Duodenal mucosa (tissue), 2 donors: ENCODE measurements around the gene BMPR1A.

Experiments
- H3K27ac ChIP-seq: one replicate; pipeline ENCODE4 v1.7.0; 2013; ENCODE audit warnings: low read depth, low read length
- H3K27me3 ChIP-seq, 2 donors: one replicate each; pipeline ENCODE4 v1.7.0; 2013; ENCODE audit warnings: low read length in 2 of 2, control low read depth in 1 of 2; ENCODE audit not compliant: insufficient read depth in 2 of 2, control insufficient read depth in 1 of 2
- H3K36me3 ChIP-seq, 2 donors: one replicate each; pipeline ENCODE4 v1.7.0; 2013; ENCODE audit warnings: low read length in 2 of 2, control low read depth in 1 of 2; ENCODE audit not compliant: insufficient read depth in 2 of 2, control insufficient read depth in 1 of 2
- H3K4me1 ChIP-seq, 2 donors: one replicate each; pipeline ENCODE4 v1.7.0; 2013; ENCODE audit warnings: low read length in 2 of 2, control low read depth in 1 of 2; ENCODE audit not compliant: insufficient read depth in 2 of 2, control insufficient read depth in 1 of 2
- H3K4me3 ChIP-seq, 2 donors: one replicate each; pipeline ENCODE4 v1.7.0; 2013; ENCODE audit warnings: low read length in 2 of 2, low read depth in 1 of 2
- H3K9ac ChIP-seq, 2 donors: one replicate each; pipeline ENCODE4 v1.7.0; 2013; ENCODE audit warnings: low read length in 2 of 2, low read depth in 1 of 2
- H3K9me3 ChIP-seq, 2 donors: one replicate each; pipeline ENCODE4 v1.7.0; 2013; ENCODE audit warnings: low read length in 2 of 2, control low read depth in 1 of 2; ENCODE audit not compliant: control insufficient read depth in 1 of 2

Gene BMPR1A

GRCh38 chr10:86759073-86759672 is 2.8 kb downstream of the BMPR1A start:
- Histone ChIP-seq H3K9ac (peak overlapping the region in 1 of 2 donors; percentile 68), H3K4me1 (peaks cover 13 to 21% of the 10 kb centered on the region in 2 donors), H3K9me3 (no peaks in the 10 kb centered on the region), H3K27ac (no peak overlapping the region), H3K4me3 (peak overlapping the region in 1 of 2 donors; percentile 77), H3K36me3 (no peaks in the 10 kb centered on the region), H3K27me3 (no peaks in the 10 kb centered on the region)

DNA sequence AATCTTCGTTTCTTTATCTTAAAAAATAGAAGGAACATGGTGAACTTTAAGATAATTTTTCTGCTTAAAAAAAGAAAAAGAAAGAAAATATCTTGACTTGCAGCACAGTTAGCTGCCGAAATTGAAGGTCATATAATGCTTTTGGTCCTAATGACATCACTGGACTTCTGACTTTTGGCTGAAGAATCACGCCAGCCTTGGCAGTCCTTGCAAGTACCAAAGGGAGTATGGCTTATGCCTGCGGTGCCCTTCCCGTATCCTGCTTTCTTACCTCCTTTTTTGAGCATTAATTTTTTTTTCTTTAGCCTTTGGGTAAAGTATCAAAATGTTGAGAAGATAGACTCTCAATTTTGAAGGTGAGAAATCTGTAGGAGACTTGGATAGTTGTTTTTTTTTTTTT is 7.0 kb downstream of the BMPR1A start:
- H3K4me3 ChIP-seq: no peak overlapping the region
- no peak overlapping the region for H3K9ac ChIP-seq
- H3K36me3 ChIP-seq: no peaks in the 10 kb centered on the region
- H3K4me1 ChIP-seq: peaks cover 6 to 8% of the 10 kb centered on the region in 2 donors
- no peak overlapping the region for H3K27ac ChIP-seq
- no peaks in the 10 kb centered on the region for H3K9me3 ChIP-seq
- H3K27me3 ChIP-seq: no peaks in the 10 kb centered on the region

DNA sequence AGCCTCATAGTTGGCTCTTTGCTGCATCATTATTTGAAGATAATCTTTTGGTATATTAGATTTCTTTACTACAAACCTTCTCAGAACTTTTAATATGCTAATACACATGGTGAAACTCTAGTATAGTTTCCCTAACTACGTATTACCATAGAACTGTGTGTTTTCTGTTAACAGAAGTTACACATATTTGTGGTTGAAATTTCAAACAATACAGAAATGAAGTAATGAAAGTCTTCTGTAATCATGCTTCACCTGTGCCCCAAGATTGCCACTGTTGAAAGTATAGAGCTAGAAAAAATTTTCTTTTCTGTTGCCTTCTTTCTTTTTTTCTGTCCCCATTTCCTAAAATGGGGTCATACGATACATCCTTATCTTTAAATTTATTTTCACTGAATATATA is 9.1 kb downstream of the BMPR1A start:
- no peak overlapping the region for H3K27ac ChIP-seq

DNA sequence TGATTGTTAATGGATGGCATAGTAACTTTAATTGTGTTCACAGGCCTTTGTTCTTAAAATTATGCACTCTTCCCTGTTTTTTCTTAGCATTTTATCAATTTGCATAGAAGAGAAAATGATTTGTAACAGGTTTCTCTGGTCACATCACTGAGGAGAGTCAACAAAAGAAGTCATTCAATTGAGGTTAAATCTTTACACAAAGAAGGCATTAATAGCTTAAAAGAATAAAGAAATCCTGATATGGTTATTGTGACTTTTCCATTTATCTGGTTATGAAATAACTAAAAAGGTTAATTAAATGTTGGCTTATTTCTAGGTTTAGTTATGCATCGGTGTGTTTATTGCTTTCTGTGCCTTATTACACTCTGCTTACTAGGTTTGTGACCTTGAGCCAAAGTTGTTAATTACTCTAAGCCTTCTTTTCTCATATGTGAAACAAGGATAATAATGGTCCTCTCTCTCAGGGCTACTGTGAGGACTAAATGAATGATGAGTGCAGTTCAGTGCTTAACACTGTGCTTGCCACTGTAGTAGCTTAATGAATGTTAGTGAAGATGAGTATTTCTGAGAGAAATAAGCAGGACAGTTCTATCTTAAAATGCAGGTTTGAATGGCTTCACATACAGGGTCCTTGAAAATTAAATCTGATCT is 12.1 kb downstream of the BMPR1A start:
- Histone ChIP-seq H3K27me3 (no peaks in the 10 kb centered on the region), H3K9ac (no peak overlapping the region), H3K4me1 (peaks cover 0 to 8% of the 10 kb centered on the region in 2 donors), H3K36me3 (no peaks in the 10 kb centered on the region), H3K27ac (no peak overlapping the region), H3K4me3 (no peak overlapping the region), H3K9me3 (no peaks in the 10 kb centered on the region)

More for the DNA sequence above, 9.1 kb downstream of the BMPR1A start:
- Histone ChIP-seq H3K4me3 (no peak overlapping the region), H3K4me1 (peaks cover 0 to 7% of the 10 kb centered on the region in 2 donors), H3K36me3 (no peaks in the 10 kb centered on the region), H3K9ac (no peak overlapping the region), H3K27me3 (no peaks in the 10 kb centered on the region), H3K9me3 (no peaks in the 10 kb centered on the region)

DNA sequence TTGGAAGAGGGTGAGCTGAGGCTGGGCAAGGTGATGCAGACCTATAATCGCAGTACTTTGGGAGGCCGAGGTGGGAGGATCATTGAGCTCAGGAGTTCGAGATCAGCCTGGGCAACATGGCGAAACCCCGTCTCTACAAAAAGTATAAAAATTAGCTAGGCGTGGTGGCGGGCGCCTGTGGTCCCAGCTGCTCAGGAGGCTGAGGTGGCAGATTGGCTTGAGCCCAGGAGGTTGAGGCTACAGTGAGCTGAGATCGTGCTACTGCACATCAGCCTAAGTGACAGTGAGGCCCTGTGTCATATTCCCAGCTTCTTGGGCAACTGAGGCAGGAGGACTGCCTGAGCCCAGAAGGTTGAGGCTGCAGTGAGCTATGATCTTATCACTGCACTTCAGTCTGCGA is 13.6 kb downstream of the BMPR1A start:
- no peak overlapping the region for H3K9ac ChIP-seq
- no peak overlapping the region for H3K4me3 ChIP-seq
- peaks cover 3 to 8% of the 10 kb centered on the region in 2 donors for H3K4me1 ChIP-seq
- H3K27ac ChIP-seq: no peak overlapping the region
- no peaks in the 10 kb centered on the region for H3K9me3 ChIP-seq
- no peaks in the 10 kb centered on the region for H3K36me3 ChIP-seq
- H3K27me3 ChIP-seq: no peaks in the 10 kb centered on the region

- Histone ChIP-seq H3K9me3 (no peaks in the 10 kb centered on the region), H3K9ac (no peak overlapping the region), H3K4me1 (peaks cover 8% of the 10 kb centered on the region in 2 donors), H3K4me3 (no peak overlapping the region), H3K27me3 (no peaks in the 10 kb centered on the region), H3K27ac (no peak overlapping the region), H3K36me3 (no peaks in the 10 kb centered on the region)
These were observed 14.1 kb downstream of the BMPR1A start for GRCh38 chr10:86770412-86770960.

- Histone ChIP-seq H3K4me1 (peaks cover 8 to 12% of the 10 kb centered on the region in 2 donors), H3K36me3 (no peaks in the 10 kb centered on the region), H3K27ac (no peak overlapping the region), H3K9ac (no peak overlapping the region), H3K4me3 (no peak overlapping the region), H3K9me3 (no peaks in the 10 kb centered on the region), H3K27me3 (no peaks in the 10 kb centered on the region)
These were observed 17.1 kb downstream of the BMPR1A start for GRCh38 chr10:86773498-86773897.

GRCh38 chr10:86775056-86775869 is 18.8 kb downstream of the BMPR1A start:
- no peaks in the 10 kb centered on the region for H3K9me3 ChIP-seq
- no peak overlapping the region for H3K27ac ChIP-seq
- H3K27me3 ChIP-seq: no peaks in the 10 kb centered on the region
- H3K36me3 ChIP-seq: no peaks in the 10 kb centered on the region
- H3K4me1 ChIP-seq: peaks cover 4 to 12% of the 10 kb centered on the region in 2 donors
- peak overlapping the region in 1 of 2 donors; percentile 5 for H3K9ac ChIP-seq
- no peak overlapping the region for H3K4me3 ChIP-seq

DNA sequence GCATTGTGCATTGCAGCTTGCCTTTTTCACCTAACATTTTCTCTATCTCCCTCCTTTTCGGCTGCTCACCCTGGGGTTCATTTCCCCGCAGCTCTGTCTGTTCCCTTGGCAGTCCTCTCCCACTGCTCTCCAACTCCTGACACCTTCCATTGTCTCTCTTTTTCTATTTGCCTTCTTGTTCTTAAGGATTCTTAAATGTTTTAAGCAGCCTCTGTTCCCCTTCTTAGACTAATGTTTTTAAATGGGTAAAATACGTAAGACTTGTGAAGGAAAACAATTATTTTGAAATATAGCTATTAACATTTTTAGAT is 19.4 kb downstream of the BMPR1A start:
- H3K27me3 ChIP-seq: no peaks in the 10 kb centered on the region
- peak overlapping the region in 1 of 2 donors; percentile 5 for H3K9ac ChIP-seq
- no peaks in the 10 kb centered on the region for H3K9me3 ChIP-seq
- peaks cover 0 to 12% of the 10 kb centered on the region in 2 donors for H3K4me1 ChIP-seq
- no peaks in the 10 kb centered on the region for H3K36me3 ChIP-seq
- H3K27ac ChIP-seq: no peak overlapping the region
- no peak overlapping the region for H3K4me3 ChIP-seq
